HG03442 (cell line): ENCODE results near the gene XCL1.
"Not testable (repeated sequence)": the region's sequence is repeated elsewhere in the genome, so short reads cannot be mapped to it uniquely, and the experiment has no call there.

Experiments used
- ATAC-seq: cut with Tn5 transposase; IDR thresholded peaks from one replicate; pipeline ENCODE4 v1.9.1; 2021; ENCODE audit warnings: mild to moderate bottlenecking, moderate library complexity; ENCODE audit not compliant: unreplicated experiment

The XCL1 gene

GRCh38 chr1:168567007-168567406, 9.4 kb upstream of the XCL1 start:
- no peak for ATAC-seq

- no peak for ATAC-seq
Observed at GRCh38 chr1:168567568-168567967, 8.8 kb upstream of the XCL1 start.

GRCh38 chr1:168568346-168568745, 8.1 kb upstream of the XCL1 start:
- no peak for ATAC-seq

- no peak for ATAC-seq
Observed at GRCh38 chr1:168570652-168571051, 5.8 kb upstream of the XCL1 start.

GRCh38 chr1:168572633-168573032, 3.8 kb upstream of the XCL1 start:
- ATAC-seq = no peak

GRCh38 chr1:168574234-168574633, 2.2 kb upstream of the XCL1 start:
- ATAC-seq = not testable (repeated sequence)

GRCh38 chr1:168578531-168579185, 2.3 kb downstream of the XCL1 start:
- ATAC-seq = not testable (repeated sequence)

GRCh38 chr1:168580290-168580689, 3.9 kb downstream of the XCL1 start:
- not testable (repeated sequence) for ATAC-seq

GRCh38 chr1:168580991-168581390, 4.6 kb downstream of the XCL1 start:
- not testable (repeated sequence) for ATAC-seq

GRCh38 chr1:168581817-168582572, 5.6 kb downstream of the XCL1 start:
- no peak for ATAC-seq

GRCh38 chr1:168582688-168583336, 6.4 kb downstream of the XCL1 start:
- ATAC-seq = no peak

- ATAC-seq = no peak
Observed at GRCh38 chr1:168583571-168583970, 7.2 kb downstream of the XCL1 start.

- no peak for ATAC-seq
Observed at GRCh38 chr1:168585191-168585590, 8.8 kb downstream of the XCL1 start.

- no peak for ATAC-seq
Observed at GRCh38 chr1:168585937-168586336, 9.5 kb downstream of the XCL1 start.

- no peak for ATAC-seq
Observed at GRCh38 chr1:168589167-168589566, 12.8 kb downstream of the XCL1 start.

GRCh38 chr1:168591066-168591465, 14.7 kb downstream of the XCL1 start:
- no peak for ATAC-seq

GRCh38 chr1:168591641-168592250, 15.3 kb downstream of the XCL1 start:
- ATAC-seq = no peak

GRCh38 chr1:168595403-168595802, 19.0 kb downstream of the XCL1 start:
- not testable (repeated sequence) for ATAC-seq

- no peak for ATAC-seq
Observed at GRCh38 chr1:168598125-168598524, 21.7 kb downstream of the XCL1 start.

- no peak for ATAC-seq
Observed at GRCh38 chr1:168598892-168599291, 22.5 kb downstream of the XCL1 start.

GRCh38 chr1:168599641-168600040, 23.2 kb downstream of the XCL1 start:
- no peak for ATAC-seq

- ATAC-seq = no peak
Observed at GRCh38 chr1:168601051-168601450, 24.6 kb downstream of the XCL1 start.
